Prostate gland (tissue), 2 donors: ENCODE data around the gene ESR2. TPM values are rescaled to one million over a fixed set of nuclear protein-coding genes. Genes with fewer than 3 reads are reported as not detected.
A peak's percentile ranks its signal among the peaks of the same experiment; 100 is the strongest.

Experiments
- DNase-seq: peaks from one replicate; pipeline ENCODE4 v3.0.0-alpha.2; 2019; ENCODE audit warnings: low spot score
- H3K27ac ChIP-seq, 2 donors: fragments of 200-600 bp; sonication (generic); 2 replicates each; pipeline ENCODE4 v1.5.1; 2017 to 2019
- H3K27me3 ChIP-seq: fragments of 200-600 bp; sonication (generic); replicated peaks from 2 replicates; pipeline ENCODE4 v1.5.1; 2019; ENCODE audit not compliant: insufficient read depth
- H3K36me3 ChIP-seq, 2 donors: fragments of 200-600 bp; sonication (generic); 1 replicate in 1 of 2; 2 replicates in 1 of 2; pipeline versions ENCODE4 v1.5.1 to v1.8.1; 2017 to 2019
- H3K4me1 ChIP-seq: fragments of 200-600 bp; sonication (generic); replicated peaks from 2 replicates; pipeline ENCODE4 v1.5.1; 2019
- H3K4me3 ChIP-seq, 2 donors: fragments of 200-600 bp; sonication (generic); 2 replicates each; pipeline ENCODE4 v1.5.1; 2017 to 2019
- H3K9me3 ChIP-seq: fragments of 200-600 bp; sonication (generic); 2 replicates; pipeline ENCODE4 v1.5.1; 2017
- POLR2A ChIP-seq: fragments of 450-650 bp; IDR thresholded peaks from one replicate; pipeline ENCODE4 v1.6.1; 2016; ENCODE audit warnings: antibody characterized with exemption, mild to moderate bottlenecking
- POLR2AphosphoS5 ChIP-seq: sonication (generic); formaldehyde crosslinking; IDR thresholded peaks from one replicate; pipeline ENCODE4 v1.6.1; 2017; ENCODE audit warnings: antibody characterized with exemption
- WGBS: methylation state at CpG from one replicate; pipeline ENCODE4 v1.1.5; 2018; 5-methylcytosine and 5-hydroxymethylcytosine counted together
- intact Hi-C: fragments of 100-400 bp; cut with DNase I; formaldehyde crosslinking; loops from one replicate; pipeline ENCODE4 v1.14.2; 2022
- total RNA-seq, 2 donors: library from RNA; depleted of rRNA; stranded (reverse); fragments of >200 nt; gene quantifications; one replicate each; pipeline ENCODE4 v1.1.0, GENCODE V29; 2016
- TF ChIP-seq, protein P1 (sequence below), 4 experiments: fragments of 200-600 bp in 2 of 4; fragments of 450-650 bp in 2 of 4; sonication (generic) in 2 of 4; IDR thresholded peaks; 1 replicate in 3 of 4; 2 replicates in 1 of 4; pipeline ENCODE4 v1.5.1; 2016 to 2019; ENCODE audit warnings: antibody characterized with exemption in 4 of 4, mild to moderate bottlenecking in 2 of 4, moderate library complexity in 2 of 4

The ESR2 gene
- total RNA-seq, 2 donors from 2014 or later = 0.68 to 21.4 TPM

DNA sequence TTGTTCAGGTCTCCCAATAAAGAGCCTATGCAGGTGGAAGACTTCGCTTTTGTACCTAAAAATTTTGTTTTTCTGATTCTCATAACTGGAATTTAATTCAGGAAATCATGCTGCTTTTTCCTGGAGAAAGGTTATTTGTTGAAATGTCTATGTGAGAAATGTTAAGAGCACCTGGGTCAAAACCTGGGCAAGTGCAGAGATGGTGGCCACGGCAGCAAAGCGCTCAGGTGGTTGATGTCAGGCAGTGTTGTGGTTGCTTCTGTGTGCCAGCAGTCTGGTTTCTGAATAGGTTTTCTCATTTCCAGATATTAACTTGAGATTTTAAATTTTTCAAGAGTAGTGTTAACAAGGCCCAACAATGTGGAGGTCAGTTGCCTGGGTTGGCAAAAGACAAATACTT is 96.2 kb downstream of the ESR2 start:
- no peaks in the 10 kb centered on the region for H3K4me1 ChIP-seq
- intact Hi-C loops = no loop called here
- DNase-seq = no peak
- H3K36me3 ChIP-seq = no peaks in the 10 kb centered on the region
- H3K27ac ChIP-seq = no peak overlapping the region
- no peaks in the 10 kb centered on the region for H3K9me3 ChIP-seq
- H3K4me3 ChIP-seq = no peak overlapping the region
- WGBS = 76% methylated on average over 3 of the region's 3 CpGs
- TF ChIP-seq POLR2AphosphoS5 = no peak
- TF ChIP-seq POLR2A = no peak
- TF ChIP-seq, protein P1, sequence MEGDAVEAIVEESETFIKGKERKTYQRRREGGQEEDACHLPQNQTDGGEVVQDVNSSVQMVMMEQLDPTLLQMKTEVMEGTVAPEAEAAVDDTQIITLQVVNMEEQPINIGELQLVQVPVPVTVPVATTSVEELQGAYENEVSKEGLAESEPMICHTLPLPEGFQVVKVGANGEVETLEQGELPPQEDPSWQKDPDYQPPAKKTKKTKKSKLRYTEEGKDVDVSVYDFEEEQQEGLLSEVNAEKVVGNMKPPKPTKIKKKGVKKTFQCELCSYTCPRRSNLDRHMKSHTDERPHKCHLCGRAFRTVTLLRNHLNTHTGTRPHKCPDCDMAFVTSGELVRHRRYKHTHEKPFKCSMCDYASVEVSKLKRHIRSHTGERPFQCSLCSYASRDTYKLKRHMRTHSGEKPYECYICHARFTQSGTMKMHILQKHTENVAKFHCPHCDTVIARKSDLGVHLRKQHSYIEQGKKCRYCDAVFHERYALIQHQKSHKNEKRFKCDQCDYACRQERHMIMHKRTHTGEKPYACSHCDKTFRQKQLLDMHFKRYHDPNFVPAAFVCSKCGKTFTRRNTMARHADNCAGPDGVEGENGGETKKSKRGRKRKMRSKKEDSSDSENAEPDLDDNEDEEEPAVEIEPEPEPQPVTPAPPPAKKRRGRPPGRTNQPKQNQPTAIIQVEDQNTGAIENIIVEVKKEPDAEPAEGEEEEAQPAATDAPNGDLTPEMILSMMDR (IDR thresholded peaks at IDR 0.05) = no peak
- H3K27me3 ChIP-seq = no peaks in the 10 kb centered on the region

DNA sequence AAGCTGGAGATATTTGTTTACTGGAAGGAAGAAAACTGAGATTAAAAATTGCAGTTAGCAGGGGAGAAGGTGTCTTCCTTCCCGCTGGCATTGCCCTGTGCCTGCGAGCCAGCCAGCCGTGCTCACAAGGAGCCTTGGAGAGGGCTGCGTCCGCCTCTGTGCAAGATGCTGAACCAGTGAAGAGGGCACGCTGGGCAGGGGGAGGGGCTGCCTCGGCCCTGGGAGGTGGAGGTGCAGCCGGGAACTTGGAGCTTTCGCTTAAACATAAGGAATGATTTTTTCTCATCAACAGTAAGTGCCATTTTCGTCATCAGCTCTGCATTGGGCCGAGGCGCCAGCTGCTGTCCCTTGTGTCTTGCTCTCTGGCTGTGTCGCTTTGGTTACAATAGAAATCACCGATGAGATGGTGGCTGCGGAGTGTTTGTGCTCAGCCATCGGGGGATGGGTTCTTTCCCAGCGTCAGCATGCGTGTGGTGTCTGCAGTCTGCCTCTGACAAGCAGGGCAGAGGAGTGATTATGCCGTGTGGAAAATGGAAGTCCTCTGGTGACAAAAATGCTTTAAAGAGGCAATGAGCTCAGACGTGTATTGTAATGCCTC is 97.3 kb downstream of the ESR2 start:
- TF ChIP-seq, protein P1 (IDR thresholded peaks at IDR 0.05) = no peak
- TF ChIP-seq POLR2AphosphoS5 = no peak
- no peak for TF ChIP-seq POLR2A
- no peak for DNase-seq
- Histone ChIP-seq H3K27me3 (no peaks in the 10 kb centered on the region), H3K4me1 (no peaks in the 10 kb centered on the region), H3K9me3 (no peaks in the 10 kb centered on the region), H3K36me3 (no peaks in the 10 kb centered on the region), H3K27ac (peak overlapping the region in 1 of 2 donors; percentile 30), H3K4me3 (peak overlapping the region in 1 of 2 donors; percentile 15)
- 19% methylated on average over 20 of the region's 20 CpGs for WGBS
- intact Hi-C loops = no loop called here

DNA sequence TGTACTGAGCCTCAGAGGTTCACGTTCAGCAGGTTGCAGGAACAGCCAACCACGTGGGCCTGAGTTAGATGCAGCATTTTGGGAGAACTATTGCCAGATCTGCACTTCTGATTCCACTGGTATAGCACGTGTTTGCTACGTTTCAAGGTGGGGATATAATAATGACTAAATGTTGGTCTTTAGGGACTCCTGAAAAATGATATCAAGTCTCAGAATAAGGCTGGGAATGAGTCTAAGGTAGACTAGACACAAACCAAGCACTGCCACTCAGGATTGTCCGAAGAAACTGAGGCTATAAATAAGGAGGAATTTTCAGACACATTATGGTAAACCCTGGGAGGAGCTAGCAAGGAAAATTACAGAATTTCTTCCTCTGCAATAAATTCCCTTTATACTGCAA is 98.1 kb downstream of the ESR2 start:
- no peaks in the 10 kb centered on the region for H3K4me1 ChIP-seq
- intact Hi-C loops = no loop called here
- no peaks in the 10 kb centered on the region for H3K36me3 ChIP-seq
- H3K9me3 ChIP-seq = no peaks in the 10 kb centered on the region
- WGBS = 67% methylated on average over 5 of the region's 5 CpGs
- H3K27me3 ChIP-seq = no peaks in the 10 kb centered on the region
- TF ChIP-seq POLR2A (no peak), POLR2AphosphoS5 (no peak)
- TF ChIP-seq, protein P1 (IDR thresholded peaks at IDR 0.05) = no peak
- DNase-seq = no peak
- H3K27ac ChIP-seq = no peak overlapping the region
- no peak overlapping the region for H3K4me3 ChIP-seq

DNA sequence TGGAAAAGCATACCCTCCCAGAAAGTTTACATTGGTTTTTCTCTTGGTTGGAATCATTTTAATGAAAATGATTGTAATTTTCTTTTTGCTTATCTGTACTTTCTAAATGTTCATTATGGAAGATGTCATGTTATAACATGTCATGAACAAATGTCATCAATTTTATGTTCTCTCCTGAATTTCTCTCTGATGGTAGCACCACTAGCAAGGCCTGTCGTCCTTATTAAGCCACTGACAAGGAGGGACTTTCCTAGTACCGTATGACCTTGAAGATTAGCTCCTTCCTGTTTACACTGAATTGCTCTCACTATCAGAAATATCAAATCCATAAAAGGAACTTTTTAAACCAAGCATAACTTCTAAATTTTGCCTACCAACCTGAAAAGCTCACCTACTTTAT is 99.0 kb downstream of the ESR2 start:
- H3K9me3 ChIP-seq = no peaks in the 10 kb centered on the region
- 24% methylated on average over 2 of the region's 2 CpGs for WGBS
- no peak overlapping the region for H3K4me3 ChIP-seq
- DNase-seq = no peak
- H3K27ac ChIP-seq = no peak overlapping the region
- H3K36me3 ChIP-seq = no peaks in the 10 kb centered on the region
- intact Hi-C loops = no loop called here
- no peaks in the 10 kb centered on the region for H3K27me3 ChIP-seq
- no peaks in the 10 kb centered on the region for H3K4me1 ChIP-seq
- TF ChIP-seq, protein P1 (IDR thresholded peaks at IDR 0.05) = no peak
- TF ChIP-seq POLR2A = no peak
- no peak for TF ChIP-seq POLR2AphosphoS5

DNA sequence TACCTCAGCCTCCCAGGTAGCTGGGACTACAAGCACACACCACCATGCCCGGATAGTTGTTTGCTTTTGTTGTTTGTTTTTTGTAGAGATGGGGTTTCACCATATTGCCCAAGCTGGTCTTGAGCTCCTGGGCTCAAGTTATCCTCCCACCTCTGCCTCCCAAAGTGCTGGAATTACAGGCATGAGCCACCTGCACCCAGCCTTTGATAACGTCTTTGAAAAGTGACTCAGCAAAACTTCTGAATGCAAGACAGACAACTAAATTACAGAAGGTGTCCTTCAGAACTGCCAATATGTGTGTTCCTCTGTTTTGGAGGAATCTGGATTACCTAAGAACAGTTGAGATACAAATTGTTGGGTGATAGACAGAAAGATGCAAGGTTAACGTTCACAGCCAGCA is 99.8 kb downstream of the ESR2 start:
- intact Hi-C loops = no loop called here
- TF ChIP-seq POLR2A (no peak), POLR2AphosphoS5 (no peak)
- TF ChIP-seq, protein P1 (IDR thresholded peaks at IDR 0.05) = no peak
- Histone ChIP-seq H3K36me3 (no peaks in the 10 kb centered on the region), H3K4me1 (no peaks in the 10 kb centered on the region), H3K4me3 (no peak overlapping the region), H3K27ac (no peak overlapping the region), H3K9me3 (no peaks in the 10 kb centered on the region), H3K27me3 (no peaks in the 10 kb centered on the region)
- DNase-seq = no peak
- WGBS = 61% methylated on average over 3 of the region's 3 CpGs
